ENCODE data around the gene R3HDM1.
A peak's percentile ranks its signal among the peaks of the same experiment; 100 is the strongest.

The R3HDM1 gene

GRCh38 chr2:135590619-135591260 lies 59.5 kb downstream of the R3HDM1 start:
- TF ChIP-seq, protein P1, sequence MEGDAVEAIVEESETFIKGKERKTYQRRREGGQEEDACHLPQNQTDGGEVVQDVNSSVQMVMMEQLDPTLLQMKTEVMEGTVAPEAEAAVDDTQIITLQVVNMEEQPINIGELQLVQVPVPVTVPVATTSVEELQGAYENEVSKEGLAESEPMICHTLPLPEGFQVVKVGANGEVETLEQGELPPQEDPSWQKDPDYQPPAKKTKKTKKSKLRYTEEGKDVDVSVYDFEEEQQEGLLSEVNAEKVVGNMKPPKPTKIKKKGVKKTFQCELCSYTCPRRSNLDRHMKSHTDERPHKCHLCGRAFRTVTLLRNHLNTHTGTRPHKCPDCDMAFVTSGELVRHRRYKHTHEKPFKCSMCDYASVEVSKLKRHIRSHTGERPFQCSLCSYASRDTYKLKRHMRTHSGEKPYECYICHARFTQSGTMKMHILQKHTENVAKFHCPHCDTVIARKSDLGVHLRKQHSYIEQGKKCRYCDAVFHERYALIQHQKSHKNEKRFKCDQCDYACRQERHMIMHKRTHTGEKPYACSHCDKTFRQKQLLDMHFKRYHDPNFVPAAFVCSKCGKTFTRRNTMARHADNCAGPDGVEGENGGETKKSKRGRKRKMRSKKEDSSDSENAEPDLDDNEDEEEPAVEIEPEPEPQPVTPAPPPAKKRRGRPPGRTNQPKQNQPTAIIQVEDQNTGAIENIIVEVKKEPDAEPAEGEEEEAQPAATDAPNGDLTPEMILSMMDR (IDR thresholded peaks at IDR 0.05; ENCODE audit: low read depth, low read length), result no peak
- no peak for DNase-seq (ENCODE audit: extremely low read depth, low read depth)

DNA sequence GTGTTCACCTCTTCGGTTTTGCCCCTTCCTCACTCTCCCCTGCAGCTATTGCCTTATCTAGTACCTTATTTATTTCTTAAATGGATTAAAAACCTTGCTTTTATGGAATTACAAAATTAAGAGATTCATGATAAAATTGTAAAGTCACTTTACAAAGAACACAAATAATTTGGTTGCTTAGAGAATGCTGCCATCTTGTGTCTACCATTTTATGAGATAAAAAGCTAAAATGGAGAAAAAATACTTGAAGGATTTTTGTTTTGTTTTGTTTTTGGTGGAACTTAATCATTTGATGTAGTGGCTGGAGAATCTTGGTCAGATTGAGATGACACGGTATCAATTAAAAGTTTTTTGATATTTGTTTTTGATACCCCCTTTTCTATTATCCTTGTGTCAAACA lies 69.6 kb downstream of the R3HDM1 start:
- DNase-seq (ENCODE audit: extremely low read depth, low read depth), result no peak
- TF ChIP-seq, protein P1 (IDR thresholded peaks at IDR 0.05; ENCODE audit: low read depth, low read length), result peak; percentile 13

GRCh38 chr2:135603543-135603942 lies 72.3 kb downstream of the R3HDM1 start:
- TF ChIP-seq, protein P1 (IDR thresholded peaks at IDR 0.05; ENCODE audit: low read depth, low read length), result no peak
- DNase-seq (ENCODE audit: extremely low read depth, low read depth), result no peak

GRCh38 chr2:135607561-135607960 lies 76.3 kb downstream of the R3HDM1 start:
- no peak for DNase-seq (ENCODE audit: extremely low read depth, low read depth)
- TF ChIP-seq, protein P1 (IDR thresholded peaks at IDR 0.05; ENCODE audit: low read depth, low read length), result no peak

DNA sequence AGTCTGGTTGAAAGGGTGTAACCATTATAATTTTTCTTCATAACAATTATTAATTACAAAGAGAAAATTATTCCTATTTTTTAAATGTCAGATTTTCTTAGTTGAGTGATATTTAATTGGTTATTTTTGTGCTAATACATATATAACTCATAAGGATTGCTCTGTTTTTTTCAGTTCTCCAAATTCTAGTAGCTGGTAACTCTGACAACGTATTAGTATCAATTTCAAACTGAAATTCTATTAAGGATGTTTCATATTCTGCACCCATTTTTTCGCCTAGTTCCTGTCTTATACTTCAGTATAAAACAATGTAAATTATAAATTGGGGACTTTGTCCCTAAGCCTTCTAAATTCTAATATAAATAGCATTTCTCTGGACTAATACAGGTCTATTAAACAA lies 81.0 kb downstream of the R3HDM1 start:
- TF ChIP-seq, protein P1 (IDR thresholded peaks at IDR 0.05; ENCODE audit: low read depth, low read length), result no peak
- no peak for DNase-seq (ENCODE audit: extremely low read depth, low read depth)

- DNase-seq (ENCODE audit: extremely low read depth, low read depth), result no peak
- TF ChIP-seq, protein P1 (IDR thresholded peaks at IDR 0.05; ENCODE audit: low read depth, low read length), result no peak
Measured at GRCh38 chr2:135615404-135615803, 84.1 kb downstream of the R3HDM1 start.

DNA sequence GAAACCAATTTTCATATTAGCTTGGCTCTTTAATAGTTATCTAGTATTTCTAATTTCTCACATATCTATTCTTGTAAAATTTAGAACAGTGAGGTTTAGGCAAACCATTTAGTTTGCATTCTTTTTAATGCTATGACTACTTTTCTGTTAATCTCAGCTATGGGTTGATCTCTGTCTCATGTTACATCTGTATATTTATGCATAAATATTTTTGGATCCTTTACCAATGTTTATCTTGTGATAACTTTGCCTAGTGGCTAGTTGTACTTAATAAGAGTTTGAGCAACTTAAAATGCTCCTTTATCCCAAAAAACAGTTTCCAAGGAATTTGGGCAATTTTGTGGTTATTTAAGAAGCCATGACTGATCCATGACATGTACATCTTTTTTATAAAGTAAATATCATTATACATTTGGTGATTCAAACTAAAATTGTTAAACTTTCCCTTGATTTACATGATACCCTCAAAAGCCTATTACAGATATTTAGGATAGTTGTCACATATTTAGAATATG lies 86.3 kb downstream of the R3HDM1 start:
- TF ChIP-seq, protein P1 (IDR thresholded peaks at IDR 0.05; ENCODE audit: low read depth, low read length), result no peak
- no peak for DNase-seq (ENCODE audit: extremely low read depth, low read depth)

Measured in AG09319 (cell line).